Measurements from ENCODE around the gene RPUSD1. TPM values are rescaled to one million over a fixed set of nuclear protein-coding genes. Genes with fewer than 3 reads are reported as not detected.

The RPUSD1 gene
- total RNA-seq, 1 experiment from 2014 or later, result 45.1 TPM

DNA sequence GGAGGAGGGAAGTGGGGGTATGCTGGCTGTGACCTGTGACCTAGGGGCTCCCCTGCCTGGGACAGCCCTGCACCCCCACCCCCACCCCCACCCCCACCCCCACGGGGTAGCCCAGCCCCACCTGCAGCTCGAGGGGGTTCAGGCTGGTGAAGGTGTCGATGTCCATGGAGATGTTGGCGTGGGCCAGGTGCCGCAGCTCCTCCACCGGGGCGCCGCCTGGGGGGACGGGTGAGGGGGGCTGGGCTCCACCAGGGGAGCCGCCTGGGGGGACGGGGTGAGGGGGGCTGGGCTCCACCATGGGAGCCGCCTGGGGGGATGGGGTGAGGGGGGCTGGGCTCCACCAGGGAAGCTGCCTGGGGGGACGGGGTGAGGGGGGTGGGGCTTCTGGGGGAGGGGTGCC is 17.8 kb downstream of the RPUSD1 start:
- H3K27ac Mint-ChIP-seq, result no peak overlapping the region
- H3K9me3 Mint-ChIP-seq, result no peaks in the 10 kb centered on the region
- no peaks in the 10 kb centered on the region for H3K27me3 Mint-ChIP-seq (ENCODE audit: low read depth)
- H3K4me3 Mint-ChIP-seq, result no peak overlapping the region
- DNase-seq (ENCODE audit: low spot score), result no peak
- ChIA-PET POLR2A (no interaction called here), CTCF (interaction anchor here (0.7 to 3.6 kb wide), 2 partner anchors 29 to 52 kb away, joined by 3 to 9 read pairs; partner anchors contain the start of gene CIAO3)
- TF ChIP-seq ZNF423 (CRISPR knock-in tag; IDR thresholded peaks at IDR 0.05) (no peak), ZNF219 (CRISPR knock-in tag; IDR thresholded peaks at IDR 0.05; ENCODE audit: borderline replicate concordance) (no peak), RORB (CRISPR knock-in tag; IDR thresholded peaks at IDR 0.05) (no peak), TEAD4 (CRISPR knock-in tag; IDR thresholded peaks at IDR 0.05) (no peak), OVOL2 (CRISPR knock-in tag; IDR thresholded peaks at IDR 0.05; ENCODE audit: borderline replicate concordance) (no peak), NR1H2 (CRISPR knock-in tag; IDR thresholded peaks at IDR 0.05) (no peak), KAT7 (CRISPR knock-in tag; IDR thresholded peaks at IDR 0.05; ENCODE audit: borderline replicate concordance) (no peak), SOX15 (CRISPR knock-in tag; IDR thresholded peaks at IDR 0.05) (no peak), ZNF281 (CRISPR knock-in tag; IDR thresholded peaks at IDR 0.05) (no peak), ETV6 (CRISPR knock-in tag; IDR thresholded peaks at IDR 0.05) (no peak), FOXK1 (CRISPR knock-in tag; IDR thresholded peaks at IDR 0.05) (no peak), ATF1 (CRISPR knock-in tag; IDR thresholded peaks at IDR 0.05) (no peak), ZNF263 (CRISPR knock-in tag; IDR thresholded peaks at IDR 0.05; ENCODE audit: low read depth) (no peak), TEAD1 (CRISPR knock-in tag; IDR thresholded peaks at IDR 0.05) (no peak), MLX (CRISPR knock-in tag; IDR thresholded peaks at IDR 0.05) (no peak), ESRRA (CRISPR knock-in tag; IDR thresholded peaks at IDR 0.05; ENCODE audit: borderline replicate concordance) (no peak)
- TF ChIP-seq, protein P1, sequence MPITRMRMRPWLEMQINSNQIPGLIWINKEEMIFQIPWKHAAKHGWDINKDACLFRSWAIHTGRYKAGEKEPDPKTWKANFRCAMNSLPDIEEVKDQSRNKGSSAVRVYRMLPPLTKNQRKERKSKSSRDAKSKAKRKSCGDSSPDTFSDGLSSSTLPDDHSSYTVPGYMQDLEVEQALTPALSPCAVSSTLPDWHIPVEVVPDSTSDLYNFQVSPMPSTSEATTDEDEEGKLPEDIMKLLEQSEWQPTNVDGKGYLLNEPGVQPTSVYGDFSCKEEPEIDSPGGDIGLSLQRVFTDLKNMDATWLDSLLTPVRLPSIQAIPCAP (CRISPR knock-in tag; IDR thresholded peaks at IDR 0.05), result no peak
- TF ChIP-seq, protein P2, sequence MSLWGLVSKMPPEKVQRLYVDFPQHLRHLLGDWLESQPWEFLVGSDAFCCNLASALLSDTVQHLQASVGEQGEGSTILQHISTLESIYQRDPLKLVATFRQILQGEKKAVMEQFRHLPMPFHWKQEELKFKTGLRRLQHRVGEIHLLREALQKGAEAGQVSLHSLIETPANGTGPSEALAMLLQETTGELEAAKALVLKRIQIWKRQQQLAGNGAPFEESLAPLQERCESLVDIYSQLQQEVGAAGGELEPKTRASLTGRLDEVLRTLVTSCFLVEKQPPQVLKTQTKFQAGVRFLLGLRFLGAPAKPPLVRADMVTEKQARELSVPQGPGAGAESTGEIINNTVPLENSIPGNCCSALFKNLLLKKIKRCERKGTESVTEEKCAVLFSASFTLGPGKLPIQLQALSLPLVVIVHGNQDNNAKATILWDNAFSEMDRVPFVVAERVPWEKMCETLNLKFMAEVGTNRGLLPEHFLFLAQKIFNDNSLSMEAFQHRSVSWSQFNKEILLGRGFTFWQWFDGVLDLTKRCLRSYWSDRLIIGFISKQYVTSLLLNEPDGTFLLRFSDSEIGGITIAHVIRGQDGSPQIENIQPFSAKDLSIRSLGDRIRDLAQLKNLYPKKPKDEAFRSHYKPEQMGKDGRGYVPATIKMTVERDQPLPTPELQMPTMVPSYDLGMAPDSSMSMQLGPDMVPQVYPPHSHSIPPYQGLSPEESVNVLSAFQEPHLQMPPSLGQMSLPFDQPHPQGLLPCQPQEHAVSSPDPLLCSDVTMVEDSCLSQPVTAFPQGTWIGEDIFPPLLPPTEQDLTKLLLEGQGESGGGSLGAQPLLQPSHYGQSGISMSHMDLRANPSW (CRISPR knock-in tag; conservative IDR thresholded peaks at IDR 0.05; ENCODE audit: low read depth), result no peak
- TF ChIP-seq, protein P3, sequence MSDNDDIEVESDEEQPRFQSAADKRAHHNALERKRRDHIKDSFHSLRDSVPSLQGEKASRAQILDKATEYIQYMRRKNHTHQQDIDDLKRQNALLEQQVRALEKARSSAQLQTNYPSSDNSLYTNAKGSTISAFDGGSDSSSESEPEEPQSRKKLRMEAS (CRISPR knock-in tag; IDR thresholded peaks at IDR 0.05), result no peak
- TF ChIP-seq, protein P4, sequence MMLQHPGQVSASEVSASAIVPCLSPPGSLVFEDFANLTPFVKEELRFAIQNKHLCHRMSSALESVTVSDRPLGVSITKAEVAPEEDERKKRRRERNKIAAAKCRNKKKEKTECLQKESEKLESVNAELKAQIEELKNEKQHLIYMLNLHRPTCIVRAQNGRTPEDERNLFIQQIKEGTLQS (CRISPR knock-in tag; conservative IDR thresholded peaks at IDR 0.05), result no peak
- no peaks in the 10 kb centered on the region for H3K4me1 Mint-ChIP-seq
- H3K36me3 Mint-ChIP-seq, result no peaks in the 10 kb centered on the region
- ATAC-seq, result no peak

- H3K36me3 Mint-ChIP-seq, result no peaks in the 10 kb centered on the region
- no peaks in the 10 kb centered on the region for H3K27me3 Mint-ChIP-seq (ENCODE audit: low read depth)
- H3K4me3 Mint-ChIP-seq, result no peak overlapping the region
- no peaks in the 10 kb centered on the region for H3K4me1 Mint-ChIP-seq
- H3K27ac Mint-ChIP-seq, result no peak overlapping the region
- no peak for DNase-seq (ENCODE audit: low spot score)
- ChIA-PET CTCF (no interaction called here), POLR2A (no interaction called here)
- ATAC-seq, result no peak
- no peaks in the 10 kb centered on the region for H3K9me3 Mint-ChIP-seq
- TF ChIP-seq NFYB (CRISPR knock-in tag; conservative IDR thresholded peaks at IDR 0.05; ENCODE audit: low read depth), result no peak
- TF ChIP-seq, protein P1 (CRISPR knock-in tag; IDR thresholded peaks at IDR 0.05), result no peak
- no peak for TF ChIP-seq ATF1 (CRISPR knock-in tag; IDR thresholded peaks at IDR 0.05)
- TF ChIP-seq, protein P5, sequence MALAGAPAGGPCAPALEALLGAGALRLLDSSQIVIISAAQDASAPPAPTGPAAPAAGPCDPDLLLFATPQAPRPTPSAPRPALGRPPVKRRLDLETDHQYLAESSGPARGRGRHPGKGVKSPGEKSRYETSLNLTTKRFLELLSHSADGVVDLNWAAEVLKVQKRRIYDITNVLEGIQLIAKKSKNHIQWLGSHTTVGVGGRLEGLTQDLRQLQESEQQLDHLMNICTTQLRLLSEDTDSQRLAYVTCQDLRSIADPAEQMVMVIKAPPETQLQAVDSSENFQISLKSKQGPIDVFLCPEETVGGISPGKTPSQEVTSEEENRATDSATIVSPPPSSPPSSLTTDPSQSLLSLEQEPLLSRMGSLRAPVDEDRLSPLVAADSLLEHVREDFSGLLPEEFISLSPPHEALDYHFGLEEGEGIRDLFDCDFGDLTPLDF (CRISPR knock-in tag; IDR thresholded peaks at IDR 0.05), result no peak
- TF ChIP-seq ETV6 (CRISPR knock-in tag; IDR thresholded peaks at IDR 0.05), result no peak
- no peak for TF ChIP-seq ATF6 (CRISPR knock-in tag; IDR thresholded peaks at IDR 0.05)
- TF ChIP-seq, protein P4 (CRISPR knock-in tag; conservative IDR thresholded peaks at IDR 0.05), result no peak
Measured at GRCh38 chr16:769934-770333, 18.2 kb downstream of the RPUSD1 start.
